ENCODE measurements around the gene WHRN. TPM values are rescaled to one million over a fixed set of nuclear protein-coding genes. Genes with fewer than 3 reads are reported as not detected.

WHRN gene
- total and polyA plus RNA-seq, 2 of the 13 experiments (the other 11 are each of a cell fraction or from before 2014, with no cell fraction given): 2.3 to 5.3 TPM

GRCh38 chr9:114371343-114371944 lies 133.8 kb downstream of the WHRN start (continued):
- TF ChIP-seq ZNF318 (CRISPR knock-in tag; IDR thresholded peaks at IDR 0.05) (no peak), PBX3 (CRISPR knock-in tag; IDR thresholded peaks at IDR 0.05; ENCODE audit: borderline replicate concordance) (no peak), ELF4 (CRISPR knock-in tag; IDR thresholded peaks at IDR 0.05; ENCODE audit: borderline replicate concordance) (no peak)

Data from HepG2 (cell line).